ENCODE data around the gene GTSF1L.

GTSF1L gene

GRCh38 chr20:43715511-43715910 is 11.3 kb downstream of the GTSF1L start:
- no peak for FAIRE-seq

DNA sequence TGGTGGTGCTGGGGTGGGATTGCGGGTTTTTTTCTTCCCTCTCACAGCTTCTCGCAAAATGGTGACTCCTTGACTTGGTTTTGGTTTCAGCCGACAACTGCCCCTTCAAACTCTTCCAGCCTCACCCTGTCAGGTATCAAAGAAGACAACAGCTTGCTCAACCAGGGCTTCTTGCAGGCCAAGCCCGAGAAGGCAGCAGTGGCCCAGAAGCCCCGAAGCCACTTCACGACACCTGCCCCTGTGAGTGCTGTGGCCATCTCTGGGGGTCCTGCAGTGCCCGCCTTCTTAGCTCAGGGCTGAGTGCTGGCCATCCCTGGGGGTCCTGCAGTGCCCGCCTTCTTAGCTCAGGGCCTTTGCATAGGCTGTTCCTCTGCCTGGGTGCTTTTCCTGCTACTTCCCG is 11.8 kb downstream of the GTSF1L start:
- no peak for FAIRE-seq

DNA sequence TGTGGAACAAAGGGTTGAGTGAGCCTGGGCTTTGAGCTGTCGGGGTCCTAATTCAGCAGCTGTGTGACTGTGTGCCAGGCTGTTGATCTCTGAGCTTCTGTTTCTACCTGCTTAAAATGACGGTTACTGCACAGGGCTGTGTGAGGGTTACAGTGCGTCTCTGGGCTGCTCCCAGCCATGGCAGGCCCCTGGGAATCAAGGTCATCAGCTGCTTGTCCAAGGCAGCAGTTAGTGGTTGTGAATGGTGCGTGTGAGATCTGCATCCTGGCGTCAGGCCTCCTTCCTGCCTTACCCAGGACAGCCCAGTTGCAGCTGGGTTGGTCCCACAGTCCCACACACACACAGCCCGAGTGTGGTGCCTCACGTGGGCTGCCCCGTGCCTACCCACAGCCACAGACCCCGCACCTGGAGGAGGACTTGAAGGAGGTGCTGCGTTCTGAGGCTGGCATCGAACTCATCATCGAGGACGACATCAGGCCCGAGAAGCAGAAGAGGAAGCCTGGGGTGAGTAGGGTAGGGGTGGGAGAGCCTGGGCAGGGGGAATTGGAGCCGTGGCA is 15.6 kb downstream of the GTSF1L start:
- no peak for FAIRE-seq

GRCh38 chr20:43710370-43711044 is 16.3 kb downstream of the GTSF1L start:
- no peak for FAIRE-seq

- no peak for FAIRE-seq
These were observed 24.3 kb downstream of the GTSF1L start for GRCh38 chr20:43702502-43702901.

- FAIRE-seq: no peak
These were observed 26.2 kb downstream of the GTSF1L start for GRCh38 chr20:43700627-43701026.

DNA sequence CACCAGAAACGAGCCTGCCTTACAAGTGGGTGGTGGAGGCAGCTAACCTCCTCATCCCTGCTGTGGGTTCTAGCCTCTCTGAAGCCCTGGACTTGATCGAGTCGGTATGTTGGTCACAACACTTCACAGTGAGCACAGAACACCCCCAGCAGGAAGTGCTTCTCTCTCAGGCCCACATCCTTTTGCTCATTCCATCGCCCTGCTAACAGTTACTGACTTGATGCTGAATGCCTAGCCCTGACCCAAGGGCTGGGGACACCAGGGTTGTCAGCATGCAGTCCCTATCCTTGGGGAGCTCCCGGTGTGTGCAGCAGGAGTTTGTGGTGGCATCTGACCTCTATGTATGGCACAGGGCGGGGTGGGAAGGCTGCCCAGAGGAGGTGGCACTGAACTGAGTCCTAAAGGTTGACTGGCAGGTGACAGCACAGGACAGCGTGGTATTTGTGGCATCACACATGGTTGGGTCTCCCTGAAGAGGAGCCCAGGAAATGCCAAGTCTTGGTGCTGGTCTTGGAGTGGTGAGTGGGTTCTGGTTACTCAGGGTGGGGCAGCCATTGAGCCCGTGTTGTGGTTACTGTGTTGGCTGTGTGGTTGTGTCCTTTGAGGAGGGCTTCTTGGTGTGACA is 26.7 kb downstream of the GTSF1L start:
- no peak for FAIRE-seq

DNA sequence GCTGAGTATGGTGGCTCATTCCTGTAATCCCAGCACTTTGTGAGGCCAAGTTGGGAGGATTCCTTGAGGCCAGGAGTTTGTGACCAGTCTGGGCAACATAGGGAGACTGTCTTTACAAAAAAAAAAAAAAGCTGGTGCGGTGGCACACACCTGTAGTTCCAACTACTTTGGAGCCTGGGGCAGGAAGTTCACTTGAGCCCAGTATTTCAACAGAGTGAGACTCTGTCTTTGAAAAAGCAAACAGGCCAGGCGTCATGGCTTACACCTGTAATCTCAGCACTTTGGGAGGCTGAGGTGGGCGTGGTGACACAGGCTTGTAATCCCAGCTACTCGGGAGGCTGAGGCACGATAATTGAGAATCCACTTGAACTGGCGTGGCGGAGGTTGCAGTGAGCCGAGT is 31.2 kb downstream of the GTSF1L start:
- FAIRE-seq: no peak

DNA sequence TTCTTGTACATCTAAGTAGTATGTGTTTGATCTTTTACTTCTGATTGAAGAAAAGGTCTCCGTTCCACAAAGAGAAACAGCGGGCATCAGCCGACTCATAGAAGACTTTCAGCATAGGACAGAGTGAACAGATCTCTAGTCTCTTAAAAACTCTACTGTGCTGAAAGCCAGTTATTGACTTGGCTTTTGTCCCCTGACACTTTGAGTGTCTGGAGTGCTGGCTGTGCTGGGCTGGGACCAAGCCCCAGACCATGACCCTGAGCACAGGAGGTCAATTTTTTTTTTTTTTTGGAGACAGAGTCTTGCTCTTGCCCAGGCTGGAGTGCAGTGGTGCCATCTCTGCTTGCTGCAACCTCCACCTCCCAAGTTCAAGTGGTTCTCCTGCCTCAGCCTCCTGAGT is 32.0 kb downstream of the GTSF1L start:
- FAIRE-seq: no peak

DNA sequence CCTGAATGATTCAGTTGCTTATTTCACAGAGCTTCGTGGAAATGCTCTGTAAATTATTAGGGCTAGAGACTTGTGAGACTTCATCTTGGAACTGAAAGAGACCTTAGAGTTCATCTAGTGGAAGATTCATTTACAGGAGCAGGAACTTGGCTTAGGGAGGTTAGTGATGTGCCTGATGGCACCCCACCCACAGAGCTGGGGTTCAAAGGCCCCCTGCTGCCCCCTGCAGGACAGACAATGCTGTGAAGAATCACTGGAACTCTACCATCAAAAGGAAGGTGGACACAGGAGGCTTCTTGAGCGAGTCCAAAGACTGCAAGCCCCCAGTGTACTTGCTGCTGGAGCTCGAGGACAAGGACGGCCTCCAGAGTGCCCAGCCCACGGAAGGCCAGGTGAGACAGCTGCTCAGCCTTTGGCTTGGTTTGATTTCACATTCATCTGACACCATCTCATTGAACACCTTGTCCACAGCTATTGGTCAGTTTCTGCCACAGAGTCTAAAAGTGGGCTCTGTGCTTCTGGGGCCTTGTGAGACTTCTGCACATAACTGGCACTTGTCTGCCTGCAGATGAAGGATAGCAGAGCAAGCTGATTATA is 34.8 kb downstream of the GTSF1L start:
- FAIRE-seq: no peak

DNA sequence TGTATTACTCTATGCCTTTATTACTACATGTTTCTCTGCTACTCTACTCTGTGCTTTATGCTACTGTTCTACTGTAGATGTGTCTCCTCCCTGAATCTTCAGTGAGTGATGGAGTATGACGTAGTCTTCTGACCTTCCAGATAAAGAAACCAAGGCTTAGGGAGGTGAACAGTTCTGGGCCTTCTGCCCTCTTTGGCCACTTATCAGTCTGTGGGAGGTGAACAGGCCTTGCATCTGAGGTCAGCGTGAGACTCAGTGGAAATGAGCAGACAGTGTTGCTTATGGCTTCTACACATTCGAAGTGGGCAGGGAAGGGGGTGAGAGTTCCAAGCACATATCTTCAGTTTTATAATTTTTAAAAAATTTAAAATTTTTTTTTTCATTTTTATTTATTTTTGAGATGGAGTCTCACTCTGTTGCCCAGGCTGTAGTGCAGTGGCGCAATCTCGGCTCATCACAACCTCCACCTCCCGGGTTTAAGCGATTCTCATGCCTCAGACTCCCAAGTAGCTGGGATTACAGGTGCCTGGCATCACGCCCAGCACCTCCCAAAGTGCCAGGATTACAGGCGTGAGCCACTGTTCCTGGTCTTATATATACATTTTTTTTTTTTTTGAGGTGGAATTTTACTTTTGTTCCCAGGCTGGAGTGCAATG is 35.7 kb downstream of the GTSF1L start:
- FAIRE-seq: no peak

GRCh38 chr20:43689165-43689564 is 37.6 kb downstream of the GTSF1L start:
- no peak for FAIRE-seq

DNA sequence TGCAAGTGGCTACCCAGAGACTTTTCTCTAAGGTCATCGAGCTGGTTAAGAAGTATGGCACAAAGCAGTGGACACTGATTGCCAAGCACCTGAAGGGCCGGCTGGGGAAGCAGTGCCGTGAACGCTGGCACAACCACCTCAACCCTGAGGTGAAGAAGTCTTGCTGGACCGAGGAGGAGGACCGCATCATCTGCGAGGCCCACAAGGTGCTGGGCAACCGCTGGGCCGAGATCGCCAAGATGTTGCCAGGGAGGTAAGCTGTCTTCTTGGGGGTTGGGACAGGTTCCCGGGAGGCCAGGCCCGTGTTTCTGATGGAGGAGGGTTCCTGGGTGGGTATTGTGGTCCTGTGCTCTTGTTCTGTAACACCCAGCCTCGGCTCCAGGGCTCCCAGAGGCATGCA is 40.0 kb downstream of the GTSF1L start:
- FAIRE-seq: no peak

GRCh38 chr20:43682446-43682845 is 44.4 kb downstream of the GTSF1L start:
- no peak for FAIRE-seq

DNA sequence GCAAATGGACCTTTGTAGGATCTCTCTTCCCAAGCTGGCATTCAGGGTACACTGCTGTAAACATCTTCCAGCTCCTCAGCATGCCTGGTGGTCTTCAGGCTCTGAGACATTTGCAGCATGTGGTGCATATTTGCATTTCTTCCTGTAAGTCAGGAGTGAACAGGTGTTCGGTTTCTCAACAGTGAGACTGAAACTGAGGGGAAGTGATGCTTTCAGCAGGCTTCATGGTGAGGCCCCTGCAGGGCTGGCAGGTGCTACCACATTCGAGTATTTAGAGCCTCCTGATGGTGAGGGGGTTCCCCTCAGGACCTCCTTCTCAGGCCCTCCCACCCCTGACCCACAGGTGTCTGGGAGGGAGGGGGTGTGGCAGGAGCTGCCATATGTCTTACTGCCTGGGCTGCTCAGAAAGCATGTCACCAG is 44.8 kb downstream of the GTSF1L start:
- no peak for FAIRE-seq

- no peak for FAIRE-seq
These were observed 45.3 kb downstream of the GTSF1L start for GRCh38 chr20:43681468-43681942.

DNA sequence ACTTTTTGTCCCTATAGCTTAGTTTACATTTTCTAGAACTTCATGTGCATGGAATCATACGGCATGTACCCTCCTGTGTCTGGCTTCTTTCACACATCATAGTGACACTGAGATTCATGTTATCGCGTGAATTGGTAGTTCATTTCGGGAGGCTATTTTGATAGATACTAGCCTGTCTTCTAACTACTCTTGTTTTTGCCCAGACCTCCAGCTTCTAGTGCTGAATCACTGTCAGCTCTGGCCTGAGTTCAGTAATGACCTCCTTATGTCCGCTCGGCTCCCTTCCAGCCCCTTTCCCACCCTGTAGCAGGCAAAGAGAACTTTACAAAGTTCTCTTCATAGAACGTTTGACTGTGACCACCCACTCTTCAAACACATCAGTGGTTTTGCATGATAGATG is 45.8 kb downstream of the GTSF1L start:
- no peak for FAIRE-seq

DNA sequence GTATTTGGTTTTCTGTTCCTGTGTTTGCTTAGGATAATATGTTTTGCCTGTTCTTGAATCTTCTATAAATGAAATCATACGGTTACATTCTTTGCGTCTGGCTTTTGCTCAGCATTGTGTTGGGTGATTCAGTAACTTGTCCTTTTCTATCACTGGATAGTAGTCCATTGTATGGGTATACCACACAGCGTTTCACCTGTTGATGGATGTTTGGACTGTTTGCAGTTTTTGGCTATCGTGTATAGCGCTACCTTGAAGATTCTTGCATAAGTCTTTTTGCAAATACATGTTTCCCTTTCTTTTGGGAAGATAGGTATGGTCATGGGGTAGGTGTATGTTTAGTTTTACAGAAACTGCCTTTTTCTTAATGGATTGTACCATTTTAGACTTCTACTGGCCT is 50.4 kb downstream of the GTSF1L start:
- no peak for FAIRE-seq
